WTC11 (cell line): Measurements from ENCODE around the gene FAM89B. TPM values are rescaled to one million over a fixed set of nuclear protein-coding genes. Genes with fewer than 3 reads are reported as not detected.
A peak's percentile ranks its signal among the peaks of the same experiment; 100 is the strongest.

ENCODE experiments used
- ATAC-seq: fragments of 200-7000 bp; cut with Tn5 transposase; 2 replicates; pipeline ENCODE4 v1.10.0; 2021; ENCODE audit warnings: mild to moderate bottlenecking, moderate library complexity
- CTCF ChIA-PET: fragments of 300-600 bp; sonication (Branson Sonifier 250); formaldehyde crosslinking; loops from one replicate; lab custom pipeline; 2021; ENCODE audit warnings: antibody characterized with exemption; lab: Charles Lee
- POLR2A ChIA-PET: fragments of 350-600 bp; sonication (Branson Sonifier 250); formaldehyde crosslinking; loops from one replicate; lab custom pipeline; 2021; ENCODE audit warnings: antibody characterized with exemption; lab: Charles Lee
- DNase-seq: peaks from one replicate; pipeline ENCODE4 v3.0.0; 2021; ENCODE audit warnings: low spot score
- H3K27ac Mint-ChIP-seq: 2 replicates; pipeline ENCODE4 v1.8.0; 2021; ENCODE audit warnings: mixed read lengths
- H3K27me3 Mint-ChIP-seq: 2 replicates; pipeline ENCODE4 v1.8.0; 2021; ENCODE audit warnings: low read depth, mild to moderate bottlenecking, moderate library complexity, mixed read lengths
- H3K36me3 Mint-ChIP-seq: 2 replicates; pipeline ENCODE4 v1.8.0; 2021; ENCODE audit warnings: mixed read lengths
- H3K4me1 Mint-ChIP-seq: 2 replicates; pipeline ENCODE4 v1.8.0; 2022; ENCODE audit warnings: mixed read lengths
- H3K4me3 Mint-ChIP-seq: 2 replicates; pipeline ENCODE4 v1.8.0; 2021; ENCODE audit warnings: mild to moderate bottlenecking, moderate library complexity, mixed read lengths
- H3K9me3 Mint-ChIP-seq: 2 replicates; pipeline ENCODE4 v1.8.0; 2021; ENCODE audit warnings: mixed read lengths
- ATF6 ChIP-seq: sonication (generic); formaldehyde crosslinking; IDR thresholded peaks from 2 replicates; pipeline ENCODE4 v1.8.1; 2023; ENCODE audit warnings: mild to moderate bottlenecking, missing genetic modification reagents
- CBFB ChIP-seq: sonication (generic); formaldehyde crosslinking; IDR thresholded peaks from 2 replicates; pipeline ENCODE4 v1.8.1; 2022; ENCODE audit warnings: mild to moderate bottlenecking, low read depth, missing genetic modification reagents
- E2F4 ChIP-seq: sonication (generic); formaldehyde crosslinking; IDR thresholded peaks from 2 replicates; pipeline ENCODE4 v1.8.1; 2022; ENCODE audit warnings: low read depth, mild to moderate bottlenecking, moderate library complexity, missing genetic modification reagents, borderline replicate concordance
- ELF4 ChIP-seq: sonication (generic); formaldehyde crosslinking; IDR thresholded peaks from 2 replicates; pipeline ENCODE4 v1.8.1; 2022; ENCODE audit warnings: low read depth, mild to moderate bottlenecking, moderate library complexity, missing genetic modification reagents
- FOXP1 ChIP-seq: sonication (generic); formaldehyde crosslinking; IDR thresholded peaks from 2 replicates; pipeline ENCODE4 v1.8.0; 2022; ENCODE audit warnings: missing genetic modification reagents, mild to moderate bottlenecking, moderate library complexity, borderline replicate concordance
- GTF2I ChIP-seq: fragments of 250-450 bp; sonication (Bioruptor Pico); conservative IDR thresholded peaks from 2 replicates; pipeline ENCODE4 v1.4.0; 2021; ENCODE audit warnings: mild to moderate bottlenecking
- IRF1 ChIP-seq: sonication (generic); formaldehyde crosslinking; IDR thresholded peaks from 2 replicates; pipeline ENCODE4 v1.8.0; 2023; ENCODE audit warnings: missing genetic modification reagents
- MYBL2 ChIP-seq: sonication (generic); formaldehyde crosslinking; IDR thresholded peaks from 2 replicates; pipeline ENCODE4 v1.8.1; 2023; ENCODE audit warnings: mild to moderate bottlenecking, moderate library complexity, missing genetic modification reagents
- RELA ChIP-seq: sonication (generic); formaldehyde crosslinking; IDR thresholded peaks from 2 replicates; pipeline ENCODE4 v1.8.1; 2022; ENCODE audit warnings: missing genetic modification reagents, mild to moderate bottlenecking, borderline replicate concordance
- RORB ChIP-seq: fragments of 250-450 bp; sonication (Bioruptor Pico); IDR thresholded peaks from 2 replicates; pipeline ENCODE4 v1.9.0; 2021; ENCODE audit warnings: mild to moderate bottlenecking
- SP1 ChIP-seq: sonication (generic); formaldehyde crosslinking; conservative IDR thresholded peaks from 2 replicates; pipeline ENCODE4 v1.8.1; 2022; ENCODE audit warnings: missing genetic modification reagents
- TEAD1 ChIP-seq: sonication (generic); formaldehyde crosslinking; IDR thresholded peaks from 2 replicates; pipeline ENCODE4 v1.8.0; 2022; ENCODE audit warnings: mild to moderate bottlenecking, missing genetic modification reagents
- TP53 ChIP-seq: sonication (generic); formaldehyde crosslinking; IDR thresholded peaks from 2 replicates; pipeline ENCODE4 v1.8.1; 2023; ENCODE audit warnings: mild to moderate bottlenecking, missing genetic modification reagents
- USF2 ChIP-seq: sonication (generic); formaldehyde crosslinking; IDR thresholded peaks from 2 replicates; pipeline ENCODE4 v1.8.1; 2023; ENCODE audit warnings: mild to moderate bottlenecking, missing genetic modification reagents, moderate library complexity
- ZBTB43 ChIP-seq: sonication (generic); formaldehyde crosslinking; IDR thresholded peaks from 2 replicates; pipeline ENCODE4 v1.8.1; 2023; ENCODE audit warnings: mild to moderate bottlenecking, missing genetic modification reagents
- ZNF121 ChIP-seq: sonication (generic); formaldehyde crosslinking; IDR thresholded peaks from 2 replicates; pipeline ENCODE4 v1.8.0; 2023; ENCODE audit warnings: missing genetic modification reagents
- ZNF138 ChIP-seq: sonication (generic); formaldehyde crosslinking; conservative IDR thresholded peaks from 2 replicates; pipeline ENCODE4 v1.8.1; 2022; ENCODE audit warnings: mild to moderate bottlenecking, moderate library complexity, missing genetic modification reagents
- ZNF281 ChIP-seq: sonication (generic); formaldehyde crosslinking; IDR thresholded peaks from 2 replicates; pipeline ENCODE4 v1.8.0; 2023; ENCODE audit warnings: mild to moderate bottlenecking, missing genetic modification reagents
- ZNF512 ChIP-seq: sonication (generic); formaldehyde crosslinking; IDR thresholded peaks from 2 replicates; pipeline ENCODE4 v1.8.1; 2022; ENCODE audit warnings: missing genetic modification reagents, borderline replicate concordance
- ZSCAN18 ChIP-seq: fragments of 250-450 bp; sonication (Bioruptor Pico); IDR thresholded peaks from 2 replicates; pipeline ENCODE4 v2.1.2; 2022; ENCODE audit warnings: mild to moderate bottlenecking, moderate library complexity
- total RNA-seq: library from RNA; stranded (reverse); gene quantifications from 3 replicates; pipeline ENCODE4 v1.2.3, GENCODE V29; 2021

FAM89B gene
- total RNA-seq, 1 experiment from 2014 or later = 13.3 TPM

GRCh38 chr11:65575568-65576231 lies 3.4 kb downstream of the FAM89B start, which contains the start of gene EHBP1L1:
Gene EHBP1L1 (plus strand): TSS chr11:65576053. CDS start chr11:65576303, 250 bp downstream.
- no peaks in the 10 kb centered on the region for H3K9me3 Mint-ChIP-seq
- peak within 1 kb of the TSS; percentile 84 for H3K4me3 Mint-ChIP-seq
- H3K27ac Mint-ChIP-seq = no peak within 1 kb of the TSS
- peaks cover 38% of the 10 kb centered on the region for H3K27me3 Mint-ChIP-seq
- no peak for ATAC-seq
- DNase-seq = no peak
- H3K4me1 Mint-ChIP-seq = peaks cover 35% of the 10 kb centered on the region
- CTCF ChIA-PET = interaction anchor here (0.6 to 4.0 kb wide), 10 partner anchors 9 to 35 kb away, joined by 3 to 55 read pairs (median 4); partner anchors contain the start of gene KCNK7
- no peaks in the 10 kb centered on the region for H3K36me3 Mint-ChIP-seq
- POLR2A ChIA-PET = interaction anchor here (0.5 to 1.7 kb wide), 7 partner anchors 11 to 565 kb away, joined by 3 to 6 read pairs (median 3); partner anchors contain the start of gene PCNX3
- no peak for TF ChIP-seq E2F4
- TF ChIP-seq ELF4 (CRISPR knock-in tag) = no peak
- TF ChIP-seq ZNF512 (CRISPR knock-in tag) = no peak
- no peak for TF ChIP-seq ZSCAN18 (CRISPR knock-in tag)
- no peak for TF ChIP-seq ZNF121
- no peak for TF ChIP-seq IRF1 (CRISPR knock-in tag)
- TF ChIP-seq ZNF281 (CRISPR knock-in tag) = no peak
- no peak for TF ChIP-seq TP53 (CRISPR knock-in tag)
- TF ChIP-seq SP1 (CRISPR knock-in tag) = no peak; the same call in 1 of the 2 replicates
- peak; percentile 91 for TF ChIP-seq GTF2I
- TF ChIP-seq MYBL2 = 0 out of 2 replicates have a peak, but pooled peaks have one; percentile 29
- TF ChIP-seq RELA = no peak
- TF ChIP-seq CBFB (CRISPR knock-in tag) = no peak
- no peak for TF ChIP-seq ZBTB43 (CRISPR knock-in tag)
- TF ChIP-seq TEAD1 (CRISPR knock-in tag) = no peak
- TF ChIP-seq ATF6 (CRISPR knock-in tag) = no peak
- TF ChIP-seq ZNF138 = no peak
- TF ChIP-seq USF2 = no peak
- TF ChIP-seq RORB (CRISPR knock-in tag) = no peak
- TF ChIP-seq FOXP1 (CRISPR knock-in tag) = 0 out of 2 replicates have a peak, but pooled peaks have one; percentile 27
